Inflammatory macrophage treated with lipopolysaccharide for 4 hours (primary cell): ENCODE data around the gene PGC.
A peak's percentile ranks its signal among the peaks of the same experiment; 100 is the strongest.

Experiments used
- DNase-seq: peaks from one replicate; pipeline ENCODE4 v3.0.0-alpha.2; 2020

PGC gene

DNA sequence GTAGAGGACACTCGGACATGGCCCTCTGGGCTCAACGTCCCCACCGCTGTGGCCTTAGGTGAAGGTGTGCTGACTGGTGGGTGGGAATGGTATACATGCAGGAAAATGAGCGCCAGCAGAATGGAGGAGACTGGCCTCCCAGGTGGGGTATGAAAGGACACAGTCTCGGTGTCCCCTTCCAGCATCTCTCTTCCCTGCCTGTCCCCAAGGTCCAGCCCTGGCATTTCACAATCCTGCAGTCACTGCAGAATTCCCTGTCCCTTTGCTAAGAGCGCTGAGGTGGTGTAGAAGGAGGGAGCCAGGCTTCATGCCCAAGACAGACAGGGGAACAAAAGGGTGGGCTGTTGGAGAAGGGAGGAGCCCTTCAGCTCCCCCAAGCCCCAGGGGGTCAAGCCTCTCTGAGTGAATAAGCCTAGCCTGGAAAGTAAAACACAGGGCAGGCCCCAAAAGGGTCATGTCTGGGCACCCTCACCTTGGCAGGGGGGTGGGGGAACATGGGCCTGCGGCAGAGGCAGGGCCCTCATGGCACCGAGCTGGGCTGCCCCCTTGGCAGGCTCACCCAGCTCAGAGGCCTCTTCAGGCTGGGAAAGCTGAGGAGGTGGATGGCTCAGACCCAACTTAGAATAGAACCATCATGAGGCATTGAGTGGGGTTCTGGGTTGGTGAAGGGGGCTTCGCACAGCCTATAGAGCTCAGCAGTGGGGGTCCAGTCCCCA is 35.7 kb downstream of the PGC start:
- DNase-seq, result no peak

DNA sequence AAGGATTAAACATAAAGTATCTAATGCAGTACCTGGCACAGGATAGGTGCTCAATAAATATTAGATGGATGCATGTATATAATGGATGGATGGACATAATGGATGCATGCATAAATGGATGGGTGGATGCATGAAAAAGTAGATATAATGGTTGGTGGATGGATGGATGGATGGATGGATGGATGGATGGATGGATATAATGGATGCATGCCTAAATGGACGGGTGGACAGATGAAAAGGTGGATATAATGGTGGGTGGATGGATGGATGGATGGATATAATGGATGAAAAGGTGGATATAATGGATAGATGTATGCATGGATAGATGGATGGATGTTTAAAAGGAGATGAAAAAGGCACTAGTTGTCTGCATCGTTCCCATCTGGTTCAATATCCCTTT is 37.8 kb downstream of the PGC start:
- DNase-seq, result no peak

DNA sequence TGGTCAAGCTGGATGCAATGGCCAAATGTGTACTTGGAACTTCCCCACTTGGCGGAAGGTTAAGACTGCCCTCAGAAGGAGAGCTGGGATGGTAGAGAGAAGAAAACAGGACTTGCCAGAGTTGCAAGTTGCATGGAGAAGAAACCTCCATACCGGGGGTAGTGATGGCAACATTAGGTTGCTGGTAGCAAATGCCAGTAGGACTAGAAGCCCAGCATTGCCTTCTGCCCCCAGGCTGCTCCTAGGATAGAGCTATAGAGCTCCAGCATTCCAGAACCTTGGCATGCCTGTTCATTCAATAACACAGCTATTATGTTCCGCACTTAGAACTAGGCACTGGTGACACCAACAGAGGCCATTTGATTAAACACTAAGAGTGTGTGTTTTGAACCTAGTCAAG is 38.3 kb downstream of the PGC start:
- DNase-seq, result no peak

DNA sequence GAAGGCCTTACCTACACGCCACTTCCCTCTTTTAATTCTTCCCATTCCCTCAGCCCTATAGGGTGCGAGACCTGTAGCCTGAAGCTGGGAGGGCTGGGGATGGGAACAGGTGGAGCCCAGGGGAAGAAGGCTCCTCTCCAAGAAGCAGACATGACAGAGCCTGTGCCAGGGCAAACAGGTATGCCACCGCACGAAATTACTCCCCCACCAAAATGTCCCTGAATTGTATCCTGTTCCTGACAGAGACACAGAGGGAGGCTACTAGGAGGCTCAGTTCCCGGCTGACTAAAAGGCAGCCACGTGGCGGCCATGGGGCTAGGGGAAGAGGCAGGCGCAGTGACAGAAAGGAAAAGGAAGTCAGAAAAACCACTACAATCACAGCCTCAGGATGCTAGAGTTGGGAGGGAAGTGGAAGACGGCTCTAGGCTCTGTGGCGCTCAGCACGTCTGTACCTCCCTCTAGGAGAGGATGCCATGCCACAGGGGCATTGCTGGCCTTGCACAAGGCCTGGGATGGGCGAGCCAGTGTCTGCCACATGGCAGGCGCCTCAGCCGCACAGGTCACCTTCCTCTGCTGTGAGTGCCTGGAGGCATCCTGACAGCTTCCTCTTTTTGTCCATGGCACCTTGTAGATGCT is 39.5 kb downstream of the PGC start:
- peak; percentile 79 for DNase-seq

DNA sequence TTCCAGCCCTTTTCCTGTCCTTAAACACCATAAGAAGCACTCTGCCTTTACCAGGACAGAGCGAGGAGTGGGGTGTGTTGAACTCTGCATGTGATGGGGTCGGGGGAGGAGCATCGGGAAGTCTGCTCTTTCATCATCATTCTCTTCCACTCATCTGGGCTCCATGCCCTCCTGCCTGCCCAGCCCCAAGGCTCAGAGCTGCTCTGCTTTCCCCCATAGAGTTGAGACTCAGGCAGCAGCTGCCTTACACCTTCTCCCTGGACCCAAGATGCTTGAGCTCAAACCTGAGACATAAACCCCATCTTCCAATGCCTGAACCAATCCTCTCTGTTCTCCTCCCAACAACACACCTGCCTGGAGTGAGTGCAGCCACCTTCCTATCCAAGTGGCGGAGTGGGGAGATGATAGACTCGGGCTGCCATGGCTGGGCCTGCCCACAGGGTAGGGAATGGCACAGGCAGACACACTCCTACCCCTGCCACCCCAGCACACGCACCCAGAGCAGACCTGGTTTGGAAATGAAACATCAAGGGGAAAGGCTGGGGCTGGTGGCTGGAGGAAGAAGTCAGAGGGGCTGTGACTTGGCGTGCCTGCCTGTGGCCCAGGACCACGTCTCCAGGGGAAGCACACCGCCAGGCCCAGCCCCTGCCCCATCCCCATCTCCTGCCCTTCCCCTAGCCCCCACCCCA is 40.2 kb downstream of the PGC start:
- DNase-seq, result peak; percentile 81

DNA sequence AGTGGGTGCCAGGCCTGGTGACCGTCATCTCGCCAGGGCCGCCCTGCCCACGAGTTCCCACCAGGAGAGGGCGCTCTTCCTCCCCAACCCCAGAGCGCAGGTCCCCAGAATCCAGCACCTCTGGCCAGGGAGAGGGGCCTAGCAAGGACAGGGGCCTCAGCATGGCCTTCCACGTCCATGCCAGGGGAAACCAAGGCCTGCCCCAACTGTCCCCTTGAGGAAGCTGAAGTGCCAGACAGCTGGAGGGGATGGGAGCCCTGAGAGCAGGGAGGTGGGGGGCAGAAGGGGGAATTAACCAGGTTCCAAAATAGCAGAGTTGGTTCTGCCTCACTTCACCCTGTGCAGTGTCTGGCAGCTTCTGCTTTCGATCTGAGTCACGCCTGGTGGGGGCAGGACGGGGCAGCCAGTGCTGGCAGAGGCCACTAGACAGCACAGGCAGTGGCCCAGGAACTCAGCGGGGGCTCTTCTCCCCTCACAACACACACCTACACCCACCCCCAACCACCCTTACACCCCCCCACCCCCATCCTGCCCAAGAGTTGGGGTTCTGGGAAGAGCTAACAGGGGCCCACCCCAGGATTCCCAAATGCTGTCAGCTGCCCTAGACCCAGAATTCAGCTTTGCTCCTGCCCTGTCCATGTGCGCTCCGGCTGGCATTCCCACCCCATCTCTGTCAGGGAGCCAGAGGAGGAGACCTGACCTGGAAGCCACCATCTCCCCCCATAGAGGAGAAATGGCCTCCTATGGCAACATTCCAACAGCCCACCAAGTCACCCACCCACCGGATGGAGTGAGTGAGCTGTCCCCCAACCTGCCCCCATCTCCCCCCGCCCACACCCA is 41.0 kb downstream of the PGC start:
- DNase-seq, result peak; percentile 94

DNA sequence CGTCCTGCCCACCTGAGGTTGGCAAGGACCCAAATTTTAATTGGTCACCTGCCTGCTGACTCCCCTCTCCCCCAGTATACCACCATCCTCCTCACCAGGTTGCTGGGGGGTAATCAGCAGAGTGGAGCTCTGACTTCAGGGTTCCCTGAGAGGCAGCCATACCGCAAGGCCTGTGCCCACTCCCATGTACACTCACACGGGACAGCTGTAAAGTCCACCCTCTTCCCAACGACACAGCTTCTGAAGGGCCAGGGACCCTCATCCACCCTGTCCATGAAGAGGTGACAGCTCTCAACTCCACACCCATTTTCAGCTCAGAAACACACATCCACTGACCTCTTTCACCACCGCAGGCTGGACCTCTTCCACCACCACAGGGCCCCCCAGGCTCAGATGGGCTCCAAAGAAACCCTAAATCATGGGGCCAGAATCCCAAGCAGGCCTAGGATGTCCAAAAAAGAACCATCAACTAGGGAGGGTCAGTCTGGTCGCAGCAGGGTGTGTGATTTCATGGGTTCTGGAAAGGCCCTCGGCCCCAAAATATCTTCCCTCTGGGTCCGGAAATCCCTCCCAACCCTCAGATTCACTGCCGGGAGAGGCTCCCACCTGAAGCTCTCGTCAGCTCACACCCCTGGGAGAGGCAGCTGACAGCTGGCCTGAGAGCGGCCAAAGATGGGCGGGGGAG is 41.7 kb downstream of the PGC start:
- DNase-seq, result no peak

DNA sequence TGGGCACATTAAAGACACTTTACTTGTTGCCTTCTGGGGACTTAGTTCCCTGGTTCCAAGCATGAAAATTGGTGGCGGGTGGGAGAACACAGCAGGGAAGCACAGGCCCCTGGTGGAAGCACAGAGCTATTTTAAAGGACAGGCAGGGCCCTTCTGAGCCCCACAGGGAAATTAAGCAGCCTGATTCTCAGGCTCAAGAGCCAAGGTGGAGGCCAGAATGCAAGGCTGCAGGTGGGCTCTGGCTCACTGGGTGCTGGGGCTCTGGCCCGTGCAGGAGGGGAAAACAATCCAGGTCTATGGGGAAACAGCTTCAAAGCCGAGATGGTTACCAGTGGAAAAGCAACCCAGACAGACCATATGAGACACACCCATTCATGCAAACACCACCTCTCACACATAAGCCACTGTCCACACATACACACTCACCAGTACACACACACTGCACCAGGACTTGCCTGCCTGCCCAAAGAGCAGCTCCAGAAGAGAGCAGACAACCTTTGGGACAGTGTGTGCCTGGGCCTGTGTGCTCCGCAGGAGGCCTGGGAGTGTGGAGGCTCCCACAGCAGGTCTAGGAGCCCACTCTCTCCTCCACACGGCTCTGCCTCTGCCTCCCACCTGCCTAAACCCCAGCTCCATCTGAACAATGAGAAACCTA is 42.4 kb downstream of the PGC start:
- DNase-seq, result no peak

DNA sequence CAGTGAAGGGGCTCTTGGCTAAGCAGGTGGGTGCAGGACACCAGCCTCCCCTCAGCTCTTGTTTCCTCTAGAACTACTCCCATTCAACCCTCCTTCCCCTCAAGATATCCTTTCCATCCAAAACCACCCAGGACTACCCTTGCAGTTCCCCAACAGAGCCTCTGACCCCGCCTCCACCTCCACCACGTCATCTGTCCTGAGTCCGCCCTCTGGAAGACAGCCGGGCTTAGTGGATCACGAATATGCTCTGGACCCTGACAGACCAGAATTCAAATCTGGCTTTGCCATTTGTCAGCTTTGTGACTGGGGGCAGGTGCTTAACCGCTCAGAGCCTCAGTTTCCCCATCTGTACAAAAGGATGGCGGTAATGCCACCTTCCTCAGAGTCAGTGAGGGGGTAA is 43.2 kb downstream of the PGC start:
- DNase-seq, result no peak

DNA sequence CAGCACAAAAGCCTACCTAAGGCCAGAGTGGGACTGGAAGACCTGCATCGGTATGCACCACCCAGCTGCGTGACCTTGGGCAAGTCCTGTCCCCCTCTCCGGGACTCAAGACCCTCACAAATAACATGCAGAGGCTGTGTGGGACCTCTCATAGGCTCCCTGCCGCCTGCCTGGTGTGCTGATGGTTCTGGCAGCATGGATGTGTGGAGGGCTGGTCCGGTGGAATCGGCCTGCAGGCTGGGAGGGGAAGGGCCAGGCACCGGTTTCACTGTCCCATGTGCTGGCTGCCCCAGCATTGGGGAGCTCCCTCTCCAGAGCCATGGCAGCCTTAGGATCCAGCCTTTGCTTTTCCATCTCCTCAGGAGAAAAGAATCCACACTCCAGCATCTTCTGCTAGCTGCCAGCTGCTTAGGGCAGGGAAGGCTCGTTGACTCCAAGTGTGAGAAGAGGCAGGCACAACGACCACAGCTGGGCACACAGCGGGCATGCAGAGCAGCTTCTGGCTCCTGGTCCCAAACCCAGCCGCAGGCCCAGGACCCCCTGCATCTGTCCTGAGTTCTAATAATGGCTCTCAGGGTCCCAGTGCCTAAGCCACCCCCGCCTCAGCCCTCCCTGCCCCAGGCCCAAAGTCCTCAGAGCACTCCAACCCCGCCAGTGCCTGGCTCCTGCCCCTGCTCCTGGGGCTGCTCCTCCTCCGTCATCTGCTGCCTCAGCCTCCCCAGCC is 44.3 kb downstream of the PGC start:
- no peak for DNase-seq

DNA sequence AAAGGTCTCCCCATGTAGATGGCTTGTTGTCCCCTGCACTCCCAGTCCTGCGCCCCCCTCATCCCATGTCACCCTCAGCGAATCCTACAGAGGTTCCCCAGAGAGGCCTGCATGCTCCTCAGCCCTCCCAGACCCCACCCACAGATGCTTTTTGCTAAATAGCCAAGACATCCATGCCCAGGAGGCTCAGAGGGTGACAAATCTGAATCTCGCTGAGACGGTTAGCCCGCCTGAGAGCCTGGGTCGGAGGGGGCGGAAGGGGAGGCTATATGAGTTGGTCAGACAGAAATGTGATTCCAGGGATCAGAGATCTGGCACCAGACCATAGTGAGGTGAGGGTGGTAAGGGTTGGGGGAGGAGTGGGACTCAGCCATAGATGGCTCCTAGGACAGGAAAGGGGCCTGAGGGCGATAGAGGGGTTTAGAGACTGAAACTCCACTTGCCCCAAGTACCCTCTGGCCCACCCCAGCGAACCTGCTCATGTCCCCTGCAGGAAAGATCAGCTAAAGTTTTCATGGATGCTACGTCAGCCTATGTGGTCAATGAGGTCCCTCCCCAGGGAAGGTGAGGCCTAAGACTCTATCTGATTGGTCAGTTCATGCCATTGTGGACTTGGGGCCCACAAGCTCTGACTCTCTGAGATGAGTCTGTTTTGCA is 45.0 kb downstream of the PGC start:
- no peak for DNase-seq

DNA sequence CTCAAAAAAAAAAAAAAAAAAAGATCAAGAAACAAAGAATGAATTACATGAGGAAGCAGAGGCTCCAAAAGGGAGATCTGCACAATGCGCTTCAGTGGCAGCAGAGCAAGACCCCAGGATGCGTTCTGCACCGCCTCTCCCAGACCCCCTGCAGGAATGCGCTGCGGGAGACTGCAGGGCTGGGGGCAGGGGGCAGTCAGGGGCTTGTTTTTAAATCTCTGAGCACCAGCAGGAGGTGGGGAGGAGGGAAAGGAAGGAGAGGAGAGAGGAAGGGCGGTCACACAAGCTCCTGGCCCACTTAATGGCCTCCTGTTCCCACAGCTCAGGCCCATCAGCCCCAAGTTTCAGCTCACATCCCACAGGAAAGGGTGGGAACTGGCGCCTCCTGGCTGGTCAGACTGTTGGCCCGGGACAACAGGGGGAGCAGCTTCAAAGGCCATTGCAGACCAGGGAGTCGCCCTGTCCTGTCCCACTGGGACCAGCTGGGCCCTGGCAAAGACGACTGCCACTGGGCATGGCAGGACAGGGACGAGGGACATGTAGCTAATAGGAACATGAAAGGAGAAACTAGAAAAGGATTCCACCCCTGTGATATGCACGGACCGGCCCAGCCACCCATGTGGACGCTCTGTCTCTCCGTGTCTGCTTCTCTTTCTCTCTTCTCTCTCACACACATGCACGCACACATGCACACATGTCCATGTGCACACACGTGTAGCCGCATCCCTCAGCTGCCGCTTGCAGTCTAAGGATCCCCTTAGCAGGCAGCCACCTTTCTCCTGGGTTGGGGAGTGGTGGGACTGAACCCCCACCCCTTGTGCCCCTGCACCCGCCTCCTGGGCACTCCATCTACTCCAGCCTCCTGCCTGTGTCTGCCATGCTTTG is 46.5 kb downstream of the PGC start:
- DNase-seq, result no peak

DNA sequence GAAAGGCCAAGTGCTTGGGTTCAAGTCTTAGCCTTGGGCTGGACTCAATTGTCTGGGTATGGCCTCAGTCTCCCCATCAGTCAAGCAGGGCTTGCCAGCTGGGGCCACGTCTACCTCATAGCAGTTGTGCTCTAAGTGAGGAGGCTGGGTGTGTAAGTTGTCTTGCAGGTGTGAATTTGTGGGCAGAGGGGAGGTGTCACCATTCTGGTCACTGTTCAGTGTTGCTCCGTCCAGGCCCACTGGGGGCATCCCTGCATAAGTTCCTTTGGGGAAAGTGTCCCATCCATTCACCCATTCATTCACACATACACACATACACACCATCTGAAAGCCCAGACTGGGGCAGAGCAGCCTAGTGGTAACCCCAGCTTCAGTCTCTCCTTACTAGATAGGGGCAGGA is 48.1 kb downstream of the PGC start:
- DNase-seq, result no peak

DNA sequence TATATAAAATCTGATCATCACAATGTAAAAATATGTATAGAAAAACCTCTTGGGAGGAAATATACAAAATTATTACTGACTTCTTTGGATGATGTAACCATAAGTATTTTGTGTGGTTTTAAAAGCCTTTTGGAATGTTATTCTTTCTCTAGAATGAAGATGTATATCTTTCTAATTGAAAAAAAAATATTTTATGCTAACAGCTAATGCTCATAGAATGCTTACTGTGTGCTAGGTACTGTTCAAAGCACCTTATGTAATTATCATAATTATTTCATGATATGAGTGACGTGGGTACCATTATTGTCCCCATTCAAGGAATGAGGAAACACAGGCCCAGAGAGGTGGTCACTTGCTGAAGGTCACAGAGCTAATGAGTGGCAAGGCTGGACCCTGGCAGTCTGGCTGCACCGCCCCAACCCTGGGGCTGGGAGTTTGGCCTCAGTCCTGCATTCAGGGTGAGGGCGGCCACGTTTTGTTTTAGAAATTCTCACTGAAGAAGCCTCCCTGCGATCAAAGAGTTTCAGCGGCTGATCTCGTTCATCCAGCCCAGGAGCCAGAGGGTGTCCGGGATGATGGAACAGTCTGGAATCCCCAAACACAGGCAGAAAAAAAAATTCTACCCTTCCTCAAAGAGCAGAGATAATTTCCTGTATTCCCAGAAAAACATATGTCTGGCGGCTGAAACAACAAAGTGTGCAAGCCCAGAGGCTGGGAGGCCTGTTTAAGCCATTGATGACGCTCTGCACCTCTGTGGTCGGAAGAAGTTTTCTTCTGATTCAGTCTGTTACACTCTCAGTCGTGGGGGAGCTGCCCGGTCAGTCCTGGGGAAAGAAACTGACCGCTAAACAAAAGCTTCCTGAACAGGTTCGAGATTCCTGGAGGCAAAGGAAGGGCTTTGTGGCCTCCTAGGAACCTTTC is 49.1 kb downstream of the PGC start:
- DNase-seq, result no peak

DNA sequence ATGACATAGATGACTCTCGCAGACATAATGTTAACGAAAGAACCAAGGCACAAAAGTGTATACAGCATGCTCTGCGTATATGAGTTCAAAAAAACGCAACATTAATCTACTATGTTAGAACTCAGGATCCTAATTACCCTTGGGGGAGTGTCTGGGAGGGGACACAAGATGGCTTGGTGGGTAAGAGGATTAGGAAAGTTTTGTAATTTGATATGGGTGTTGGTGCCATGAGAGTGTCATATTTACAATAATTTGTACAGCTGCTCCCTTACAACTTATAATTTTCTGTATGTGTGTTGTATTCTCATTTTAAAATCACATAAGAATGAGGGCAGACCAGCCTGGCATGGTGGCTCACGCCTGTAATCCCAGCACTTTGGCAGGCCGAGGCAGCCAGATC is 50.4 kb downstream of the PGC start:
- no peak for DNase-seq

DNA sequence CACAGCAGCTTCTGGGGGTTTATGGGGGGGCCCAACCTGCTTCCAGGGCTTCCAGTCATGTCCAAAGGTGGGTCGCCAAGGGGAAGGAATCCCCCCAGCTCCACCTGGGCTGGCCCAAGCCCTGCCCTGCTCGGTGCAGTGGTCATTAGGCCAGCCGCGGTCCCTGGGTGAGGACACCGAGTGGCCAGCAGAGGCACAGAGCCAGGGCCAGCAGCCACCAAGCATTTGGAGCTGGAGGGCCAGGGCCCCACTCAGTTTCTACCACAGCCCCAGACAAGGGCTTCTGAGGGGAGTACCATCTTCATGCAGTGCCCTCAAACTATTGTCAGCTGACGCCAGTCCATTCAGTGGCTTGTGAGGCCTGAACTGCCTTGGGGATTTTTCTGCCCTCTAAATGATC is 51.4 kb downstream of the PGC start:
- no peak for DNase-seq

DNA sequence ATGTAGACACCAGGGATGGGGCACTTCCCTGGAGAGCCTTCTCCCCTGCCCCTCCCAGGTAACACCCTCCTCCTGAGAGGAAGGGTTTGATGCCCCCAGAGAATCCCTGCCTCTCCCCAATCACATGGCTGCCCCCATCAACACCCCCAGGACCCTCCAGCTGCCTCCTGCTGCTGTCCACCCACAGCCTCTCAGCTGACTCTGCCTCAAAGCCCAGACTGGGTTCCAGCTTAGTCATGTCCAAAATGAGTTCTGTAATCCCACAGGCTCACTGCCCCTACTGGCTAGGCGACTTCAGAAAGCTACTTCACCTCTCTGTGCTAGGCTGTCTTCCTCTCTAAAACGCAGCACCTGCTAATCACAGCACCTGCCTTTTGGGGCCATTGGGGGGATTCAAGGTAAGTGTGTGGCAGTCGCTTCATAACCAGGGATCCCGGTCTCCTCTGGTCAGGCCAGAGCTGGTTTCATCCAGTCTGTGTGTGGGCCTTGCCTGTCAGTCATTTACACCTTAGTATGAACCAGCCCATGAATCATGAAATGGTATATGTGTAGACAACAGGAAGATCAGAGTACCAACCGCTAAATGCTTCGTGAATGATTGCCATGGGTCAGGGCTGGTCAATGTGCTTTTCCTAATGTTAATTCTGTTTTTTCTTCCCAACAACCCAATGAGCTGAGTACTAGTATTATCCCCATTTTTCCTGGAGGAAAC is 52.2 kb downstream of the PGC start:
- DNase-seq, result peak; percentile 57
